Measurements from ENCODE around the gene ZNF32. TPM values are rescaled to one million over a fixed set of nuclear protein-coding genes. Genes with fewer than 3 reads are reported as not detected.
A peak's percentile ranks its signal among the peaks of the same experiment; 100 is the strongest.

ZNF32 gene
- total RNA-seq (63.5 TPM), polyA plus RNA-seq (ENCODE audit: insufficient read depth in 1 of 8, insufficient read length in 8 of 8, low replicate concordance in 1 of 8) (10 to 100 TPM; 42.5 to 49.4 (median 46.9) TPM)
- long read RNA-seq, donor 1, partial matches to known transcripts = 0 of 7 reads
- long read RNA-seq, donor 1, other reads (novel, unspliced or antisense) = 0 of 7 reads
- long read RNA-seq, donor 2 = 0 reads
- long read RNA-seq, donor 3, transcript ZNF32-202 (3 exons, 1,201 nt) = minor isoform, 5 of 19 reads
- long read RNA-seq, donor 3, transcript ZNF32-201 (3 exons, 1,137 nt) = major isoform, 14 of 19 reads
- long read RNA-seq, donor 3, partial matches to known transcripts = 0 of 19 reads
- long read RNA-seq, donor 3, other reads (novel, unspliced or antisense) = 0 of 19 reads
- long read RNA-seq, donor 4, transcript ZNF32-201 (3 exons, 1,137 nt) = major isoform, 10 of 20 reads
- long read RNA-seq, donor 4, partial matches to known transcripts = 8 of 20 reads
- long read RNA-seq, donor 4, other reads (novel, unspliced or antisense) = 0 of 20 reads
- long read RNA-seq, donor 5, transcript ZNF32-201 (3 exons, 1,137 nt) = major isoform, 32 of 51 reads
- long read RNA-seq, donor 5, partial matches to known transcripts = 7 of 51 reads
- long read RNA-seq, donor 5, other reads (novel, unspliced or antisense) = 8 of 51 reads
- long read RNA-seq, donor 6, transcript ZNF32-201 (3 exons, 1,137 nt) = major isoform, 28 of 58 reads
- long read RNA-seq, donor 6, transcript ZNF32-202 (3 exons, 1,201 nt) = minor isoform, 11 of 58 reads
- long read RNA-seq, donor 6, partial matches to known transcripts = 12 of 58 reads
- long read RNA-seq, donor 6, other reads (novel, unspliced or antisense) = 7 of 58 reads
- long read RNA-seq, donor 7, transcript ZNF32-201 (3 exons, 1,137 nt) = major isoform, 16 of 38 reads
- long read RNA-seq, donor 7, partial matches to known transcripts = 15 of 38 reads
- long read RNA-seq, donor 7, other reads (novel, unspliced or antisense) = 5 of 38 reads
- long read RNA-seq, donor 8, transcript ZNF32-201 (3 exons, 1,137 nt) = major isoform, 10 of 10 reads
- long read RNA-seq, donor 8, partial matches to known transcripts = 0 of 10 reads
- long read RNA-seq, donor 8, other reads (novel, unspliced or antisense) = 0 of 10 reads
- long read RNA-seq, donor 9, transcript ZNF32-201 (3 exons, 1,137 nt) = major isoform, 11 of 13 reads
- long read RNA-seq, donor 9, partial matches to known transcripts = 0 of 13 reads
- long read RNA-seq, donor 9, other reads (novel, unspliced or antisense) = 0 of 13 reads
- long read RNA-seq, donor 10, transcript ZNF32-201 (3 exons, 1,137 nt) = major isoform, 20 of 24 reads
- long read RNA-seq, donor 10, partial matches to known transcripts = 0 of 24 reads
- long read RNA-seq, donor 10, other reads (novel, unspliced or antisense) = 0 of 24 reads
- long read RNA-seq, donor 11, transcript ZNF32-201 (3 exons, 1,137 nt) = major isoform, 7 of 10 reads
- long read RNA-seq, donor 11, partial matches to known transcripts = 0 of 10 reads
- long read RNA-seq, donor 11, other reads (novel, unspliced or antisense) = 0 of 10 reads

- Histone ChIP-seq H3K4me3 (ENCODE audit: low read length) (peak within 1 kb of the TSS; percentile 69), H3K9me3 (replicated peaks; ENCODE audit: control insufficient read depth, low read depth, low read length) (peaks cover 36% of the 10 kb centered on the region), H3K4me1 (ENCODE audit: control insufficient read depth, insufficient read depth, low read length) (peaks cover 11% of the 10 kb centered on the region), H3K27ac (ENCODE audit: low read length) (peak within 1 kb of the TSS; percentile 75), H3K27me3 (ENCODE audit: control insufficient read depth, insufficient read depth, low read length) (no peaks in the 10 kb centered on the region), H3K36me3 (ENCODE audit: control insufficient read depth, insufficient read depth, low read length) (peaks cover 28% of the 10 kb centered on the region)
- WGBS (ENCODE audit: insufficient coverage) = under 1% methylated on average over 90 of the region's 90 CpGs
- peak; percentile 94 for DNase-seq
These were observed at the start of gene ZNF32 for GRCh38 chr10:43648398-43649184. ZNF32 (minus strand) TSS chr10:43648881; CDS start chr10:43646133, 2,748 bp downstream.

GRCh38 chr10:43698156-43698555, 49.5 kb upstream of the ZNF32 start:
- Histone ChIP-seq H3K27me3 (ENCODE audit: control insufficient read depth, insufficient read depth, low read length) (no peaks in the 10 kb centered on the region), H3K9me3 (replicated peaks; ENCODE audit: control insufficient read depth, low read depth, low read length) (no peaks in the 10 kb centered on the region), H3K27ac (ENCODE audit: low read length) (no peak overlapping the region), H3K4me3 (ENCODE audit: low read length) (no peak overlapping the region), H3K4me1 (ENCODE audit: control insufficient read depth, insufficient read depth, low read length) (peaks cover 11% of the 10 kb centered on the region), H3K36me3 (ENCODE audit: control insufficient read depth, insufficient read depth, low read length) (no peaks in the 10 kb centered on the region)
- 86% methylated on average over 7 of the region's 9 CpGs for WGBS (ENCODE audit: insufficient coverage)
- DNase-seq = no peak

- no peak overlapping the region for H3K4me3 ChIP-seq (ENCODE audit: low read length)
- peaks cover 11% of the 10 kb centered on the region for H3K4me1 ChIP-seq (ENCODE audit: control insufficient read depth, insufficient read depth, low read length)
- WGBS (ENCODE audit: insufficient coverage) = 81% methylated on average over 8 of the region's 11 CpGs
- H3K27ac ChIP-seq (ENCODE audit: low read length) = no peak overlapping the region
- peaks cover 2% of the 10 kb centered on the region for H3K27me3 ChIP-seq (ENCODE audit: control insufficient read depth, insufficient read depth, low read length)
- H3K36me3 ChIP-seq (ENCODE audit: control insufficient read depth, insufficient read depth, low read length) = no peaks in the 10 kb centered on the region
- DNase-seq = no peak
- H3K9me3 ChIP-seq (replicated peaks; ENCODE audit: control insufficient read depth, low read depth, low read length) = no peaks in the 10 kb centered on the region
These were observed 48.3 kb upstream of the ZNF32 start for GRCh38 chr10:43696909-43697483.

GRCh38 chr10:43695730-43696129, 47.0 kb upstream of the ZNF32 start:
- Histone ChIP-seq H3K27ac (ENCODE audit: low read length) (no peak overlapping the region), H3K4me1 (ENCODE audit: control insufficient read depth, insufficient read depth, low read length) (peaks cover 11% of the 10 kb centered on the region), H3K9me3 (replicated peaks; ENCODE audit: control insufficient read depth, low read depth, low read length) (no peaks in the 10 kb centered on the region), H3K36me3 (ENCODE audit: control insufficient read depth, insufficient read depth, low read length) (no peaks in the 10 kb centered on the region), H3K4me3 (ENCODE audit: low read length) (no peak overlapping the region), H3K27me3 (ENCODE audit: control insufficient read depth, insufficient read depth, low read length) (peaks cover 4% of the 10 kb centered on the region)
- WGBS (ENCODE audit: insufficient coverage) = 90% methylated on average over 16 of the region's 16 CpGs
- no peak for DNase-seq

- H3K4me3 ChIP-seq (ENCODE audit: low read length) = no peak overlapping the region
- no peak overlapping the region for H3K27ac ChIP-seq (ENCODE audit: low read length)
- no peaks in the 10 kb centered on the region for H3K36me3 ChIP-seq (ENCODE audit: control insufficient read depth, insufficient read depth, low read length)
- H3K27me3 ChIP-seq (ENCODE audit: control insufficient read depth, insufficient read depth, low read length) = peaks cover 4% of the 10 kb centered on the region
- no peaks in the 10 kb centered on the region for H3K9me3 ChIP-seq (replicated peaks; ENCODE audit: control insufficient read depth, low read depth, low read length)
- H3K4me1 ChIP-seq (ENCODE audit: control insufficient read depth, insufficient read depth, low read length) = peaks cover 14% of the 10 kb centered on the region
- WGBS (ENCODE audit: insufficient coverage) = 69% methylated on average over 8 of the region's 8 CpGs
- no peak for DNase-seq
These were observed 46.6 kb upstream of the ZNF32 start for GRCh38 chr10:43695321-43695720.

- 82% methylated on average over 4 of the region's 7 CpGs for WGBS (ENCODE audit: insufficient coverage)
- Histone ChIP-seq H3K9me3 (replicated peaks; ENCODE audit: control insufficient read depth, low read depth, low read length) (no peaks in the 10 kb centered on the region), H3K27ac (ENCODE audit: low read length) (no peak overlapping the region), H3K36me3 (ENCODE audit: control insufficient read depth, insufficient read depth, low read length) (no peaks in the 10 kb centered on the region), H3K4me3 (ENCODE audit: low read length) (no peak overlapping the region), H3K4me1 (ENCODE audit: control insufficient read depth, insufficient read depth, low read length) (peaks cover 12% of the 10 kb centered on the region), H3K27me3 (ENCODE audit: control insufficient read depth, insufficient read depth, low read length) (peaks cover 4% of the 10 kb centered on the region)
- no peak for DNase-seq
These were observed 45.8 kb upstream of the ZNF32 start for GRCh38 chr10:43694526-43694925.

GRCh38 chr10:43693602-43694001, 44.9 kb upstream of the ZNF32 start:
- Histone ChIP-seq H3K27me3 (ENCODE audit: control insufficient read depth, insufficient read depth, low read length) (peaks cover 4% of the 10 kb centered on the region), H3K9me3 (replicated peaks; ENCODE audit: control insufficient read depth, low read depth, low read length) (no peaks in the 10 kb centered on the region), H3K36me3 (ENCODE audit: control insufficient read depth, insufficient read depth, low read length) (no peaks in the 10 kb centered on the region), H3K4me1 (ENCODE audit: control insufficient read depth, insufficient read depth, low read length) (peaks cover 14% of the 10 kb centered on the region), H3K4me3 (ENCODE audit: low read length) (no peak overlapping the region), H3K27ac (ENCODE audit: low read length) (no peak overlapping the region)
- 71% methylated on average over 1 of the region's 3 CpGs for WGBS (ENCODE audit: insufficient coverage)
- DNase-seq = no peak

GRCh38 chr10:43692051-43692825, 43.6 kb upstream of the ZNF32 start:
- H3K27me3 ChIP-seq (ENCODE audit: control insufficient read depth, insufficient read depth, low read length) = peaks cover 4% of the 10 kb centered on the region
- WGBS (ENCODE audit: insufficient coverage) = 88% methylated on average over 6 of the region's 10 CpGs
- H3K27ac ChIP-seq (ENCODE audit: low read length) = no peak overlapping the region
- no peak overlapping the region for H3K4me3 ChIP-seq (ENCODE audit: low read length)
- H3K4me1 ChIP-seq (ENCODE audit: control insufficient read depth, insufficient read depth, low read length) = peaks cover 14% of the 10 kb centered on the region
- no peaks in the 10 kb centered on the region for H3K36me3 ChIP-seq (ENCODE audit: control insufficient read depth, insufficient read depth, low read length)
- no peak for DNase-seq
- no peaks in the 10 kb centered on the region for H3K9me3 ChIP-seq (replicated peaks; ENCODE audit: control insufficient read depth, low read depth, low read length)
